Measurements from ENCODE around the gene RNF40. TPM values are rescaled to one million over a fixed set of nuclear protein-coding genes. Genes with fewer than 3 reads are reported as not detected.

Gene RNF40
- total RNA-seq, 1 donor from 2014 or later, result 94.6 TPM

GRCh38 chr16:30721606-30722005, 40.5 kb upstream of the RNF40 start:
- Histone ChIP-seq H4K20me1 (ENCODE audit: insufficient read depth, low read length) (peaks cover 86% of the 10 kb centered on the region), H3K27ac (ENCODE audit: low read depth, low read length) (no peak overlapping the region), H3K4me1 (ENCODE audit: insufficient read depth, low read length) (no peaks in the 10 kb centered on the region), H3K27me3 (ENCODE audit: insufficient read depth, low read length) (no peaks in the 10 kb centered on the region), H3K36me3 (ENCODE audit: insufficient read depth, low read length) (peaks cover 67% of the 10 kb centered on the region), H3K9ac (ENCODE audit: low read length) (no peak overlapping the region), H3K9me3 (ENCODE audit: insufficient read depth, low read depth, low read length) (no peaks in the 10 kb centered on the region), H3K4me2 (ENCODE audit: low read length) (no peak overlapping the region), H3K79me2 (ENCODE audit: insufficient read depth, low read length) (peaks cover 72% of the 10 kb centered on the region), H3K4me3 (ENCODE audit: insufficient read depth, low read depth, low read length) (no peak overlapping the region), H2AFZ (ENCODE audit: low read depth, low read length) (no peak overlapping the region)
- Mint-ChIP-seq H3K27ac (ENCODE audit: unreplicated experiment) (no peak overlapping the region), H3K36me3 (ENCODE audit: low read depth, unreplicated experiment) (peaks cover 47% of the 10 kb centered on the region), H3K9me3 (ENCODE audit: unreplicated experiment) (no peaks in the 10 kb centered on the region), H3K27me3 (ENCODE audit: low read depth, unreplicated experiment) (no peaks in the 10 kb centered on the region), H3K4me1 (ENCODE audit: low read depth, unreplicated experiment) (no peaks in the 10 kb centered on the region), H3K4me3 (ENCODE audit: unreplicated experiment) (no peak overlapping the region)
- FAIRE-seq (no peak), DNase-seq (ENCODE audit: low read depth) (no peak)
- TF ChIP-seq EZH2 (IDR thresholded peaks at IDR 0.05; ENCODE audit: insufficient read depth, low read length), result no peak
- no peak for TF ChIP-seq CTCF (IDR thresholded peaks at IDR 0.05; ENCODE audit: insufficient read depth, low read depth, low read length)

DNA sequence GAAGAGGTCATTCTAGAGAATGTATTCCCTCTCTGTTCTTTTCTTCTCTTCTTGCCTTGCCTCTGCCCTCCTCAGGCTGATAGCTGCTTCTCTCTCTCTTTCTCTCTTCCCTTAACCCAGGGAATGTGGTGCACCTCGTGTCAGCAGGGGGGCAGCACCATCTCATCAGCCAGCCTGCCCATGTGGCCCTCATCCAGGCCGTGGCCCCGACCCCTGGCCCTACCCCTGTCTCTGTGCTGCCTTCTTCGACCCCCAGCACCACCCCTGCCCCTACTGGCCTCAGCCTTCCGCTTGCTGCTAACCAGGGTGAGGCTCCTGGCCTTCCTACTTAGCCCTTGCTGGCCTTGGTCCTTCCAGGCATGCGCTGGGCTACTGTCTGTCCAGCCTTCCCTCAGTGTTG, 39.7 kb upstream of the RNF40 start:
- Mint-ChIP-seq H3K36me3 (ENCODE audit: low read depth, unreplicated experiment) (peaks cover 44% of the 10 kb centered on the region), H3K9me3 (ENCODE audit: unreplicated experiment) (no peaks in the 10 kb centered on the region), H3K27me3 (ENCODE audit: low read depth, unreplicated experiment) (no peaks in the 10 kb centered on the region)

More for the DNA sequence above, 39.7 kb upstream of the RNF40 start:
- no peak overlapping the region for H3K27ac ChIP-seq (ENCODE audit: low read depth, low read length)
- TF ChIP-seq CTCF (IDR thresholded peaks at IDR 0.05; ENCODE audit: insufficient read depth, low read depth, low read length) (no peak), EZH2 (IDR thresholded peaks at IDR 0.05; ENCODE audit: insufficient read depth, low read length) (no peak)
- H3K9ac ChIP-seq (ENCODE audit: low read length), result no peak overlapping the region
- H3K4me1 Mint-ChIP-seq (ENCODE audit: low read depth, unreplicated experiment), result no peaks in the 10 kb centered on the region
- H3K4me2 ChIP-seq (ENCODE audit: low read length), result no peak overlapping the region
- no peaks in the 10 kb centered on the region for H3K27me3 ChIP-seq (ENCODE audit: insufficient read depth, low read length)
- peaks cover 59% of the 10 kb centered on the region for H3K36me3 ChIP-seq (ENCODE audit: insufficient read depth, low read length)
- H2AFZ ChIP-seq (ENCODE audit: low read depth, low read length), result no peak overlapping the region
- H4K20me1 ChIP-seq (ENCODE audit: insufficient read depth, low read length), result peaks cover 86% of the 10 kb centered on the region
- DNase-seq (ENCODE audit: low read depth) (no peak), FAIRE-seq (no peak)
- H3K4me3 Mint-ChIP-seq (ENCODE audit: unreplicated experiment), result no peak overlapping the region
- peaks cover 72% of the 10 kb centered on the region for H3K79me2 ChIP-seq (ENCODE audit: insufficient read depth, low read length)
- H3K9me3 ChIP-seq (ENCODE audit: insufficient read depth, low read depth, low read length), result no peaks in the 10 kb centered on the region
- no peak overlapping the region for H3K4me3 ChIP-seq (ENCODE audit: insufficient read depth, low read depth, low read length)
- H3K4me1 ChIP-seq (ENCODE audit: insufficient read depth, low read length), result no peaks in the 10 kb centered on the region
- H3K27ac Mint-ChIP-seq (ENCODE audit: unreplicated experiment), result no peak overlapping the region
